ENCODE measurements around the gene HIVEP3.

- TF ChIP-seq EZH2 (IDR thresholded peaks at IDR 0.05; ENCODE audit: borderline replicate concordance, low read depth, low read length, severe bottlenecking) (no peak), CTCF (IDR thresholded peaks at IDR 0.05; ENCODE audit: borderline replicate concordance, extremely low read depth, low read length, poor library complexity, severe bottlenecking) (no peak)
Measured at GRCh38 chr1:41533016-41533730, 385.5 kb downstream of the HIVEP3 start.

All from DND-41 (cell line).